HepG2 (cell line): Measurements from ENCODE around the gene MPZL3. TPM values are rescaled to one million over a fixed set of nuclear protein-coding genes. Genes with fewer than 3 reads are reported as not detected.

ENCODE experiments used
- AGO1 ChIP-seq: fragments of 200-400 bp; formaldehyde crosslinking; IDR thresholded peaks from 2 replicates; pipeline ENCODE4 v1.6.1; 2017; ENCODE audit warnings: mild to moderate bottlenecking, low read depth, low read length, moderate library complexity; ENCODE audit not compliant: poor library complexity, severe bottlenecking
- ATF2 ChIP-seq: sonication (generic); formaldehyde crosslinking; IDR thresholded peaks from 2 replicates; pipeline ENCODE4 v1.4.0; 2020; ENCODE audit warnings: missing genetic modification reagents
- CBX5 ChIP-seq: sonication (generic); formaldehyde crosslinking; IDR thresholded peaks from 2 replicates; pipeline ENCODE4 v1.4.0; 2020; ENCODE audit warnings: missing genetic modification reagents, borderline replicate concordance
- GMEB2 ChIP-seq: IDR thresholded peaks from 2 replicates; pipeline ENCODE4 v1.6.1; 2016; ENCODE audit warnings: missing biosample characterization, missing genetic modification reagents, low read depth
- MEF2D ChIP-seq: sonication (generic); formaldehyde crosslinking; IDR thresholded peaks from 2 replicates; pipeline ENCODE4 v1.5.1; 2020; ENCODE audit warnings: mild to moderate bottlenecking, missing genetic modification reagents
- PHF21A ChIP-seq: sonication (generic); formaldehyde crosslinking; IDR thresholded peaks from 2 replicates; pipeline ENCODE4 v1.5.0; 2020; ENCODE audit warnings: mild to moderate bottlenecking, missing genetic modification reagents
- POLR2G ChIP-seq: fragments of 200-400 bp; formaldehyde crosslinking; IDR thresholded peaks from 2 replicates; pipeline ENCODE4 v1.6.1; 2018; ENCODE audit warnings: mild to moderate bottlenecking, low read depth, low read length, moderate library complexity
- RFXAP ChIP-seq: sonication (generic); formaldehyde crosslinking; IDR thresholded peaks from 2 replicates; pipeline ENCODE4 v1.4.0; 2020; ENCODE audit warnings: missing genetic modification reagents, borderline replicate concordance
- SMARCE1 ChIP-seq: fragments of 450-650 bp; IDR thresholded peaks from 2 replicates; pipeline ENCODE4 v1.6.1; 2017; ENCODE audit warnings: borderline replicate concordance
- SP140L ChIP-seq: sonication (generic); formaldehyde crosslinking; IDR thresholded peaks from 2 replicates; pipeline ENCODE4 v1.4.0; 2020; ENCODE audit warnings: missing genetic modification reagents, borderline replicate concordance
- TAF1 ChIP-seq: sonication (generic); formaldehyde crosslinking; IDR thresholded peaks from 2 replicates; pipeline ENCODE4 v1.4.0; 2020; ENCODE audit warnings: missing genetic modification reagents
- ZBTB46 ChIP-seq: sonication (generic); formaldehyde crosslinking; IDR thresholded peaks from 2 replicates; pipeline ENCODE4 v1.4.0; 2020; ENCODE audit warnings: mild to moderate bottlenecking, missing genetic modification reagents, borderline replicate concordance
- ZBTB49 ChIP-seq: sonication (generic); formaldehyde crosslinking; IDR thresholded peaks from 2 replicates; pipeline ENCODE4 v1.4.0; 2020; ENCODE audit warnings: missing genetic modification reagents, borderline replicate concordance
- ZFYVE20 ChIP-seq: sonication (generic); formaldehyde crosslinking; IDR thresholded peaks from 2 replicates; pipeline ENCODE4 v1.8.0; 2023; ENCODE audit warnings: low read depth, mild to moderate bottlenecking, moderate library complexity, missing genetic modification reagents, borderline replicate concordance
- ZNF556 ChIP-seq: sonication (generic); formaldehyde crosslinking; IDR thresholded peaks from 2 replicates; pipeline ENCODE4 v1.4.0; 2020; ENCODE audit warnings: mild to moderate bottlenecking, missing genetic modification reagents, borderline replicate concordance
- ZNF678 ChIP-seq: sonication (generic); formaldehyde crosslinking; IDR thresholded peaks from 2 replicates; pipeline ENCODE4 v1.4.0; 2020; ENCODE audit warnings: mild to moderate bottlenecking, missing genetic modification reagents
- polyA plus RNA-seq, 8 experiments: library from polyadenylated mRNA; depleted of rRNA in 3 of 8; stranded (reverse) in 7 of 8; unstranded in 1 of 8; fragments of >200 nt; fragmentation: Illumina TruSeq in 4 of 8; extraction: Trizol in 4 of 8; gene quantifications; 2 replicates each; pipeline versions ENCODE4 v1.2.1 to v1.2.3, GENCODE V29; 2011 to 2016; ENCODE audit warnings: low read depth in 4 of 8, missing spikeins in 1 of 8, mixed read lengths in 1 of 8; ENCODE audit not compliant: insufficient read depth in 1 of 8
- total RNA-seq, 5 experiments: library from RNA; depleted of rRNA; stranded (reverse); fragments of >200 nt; fragmentation: Illumina TruSeq; extraction: Trizol; gene quantifications; 2 replicates each; pipeline ENCODE4 v1.2.3, GENCODE V29; 2016; ENCODE audit warnings: low read depth in 1 of 5
- TF ChIP-seq, protein P1 (sequence below): sonication (generic); formaldehyde crosslinking; IDR thresholded peaks from 2 replicates; pipeline ENCODE4 v1.5.1; 2020; ENCODE audit warnings: mild to moderate bottlenecking, missing genetic modification reagents, borderline replicate concordance

The MPZL3 gene
- total and polyA plus RNA-seq, 2 of the 13 experiments (the other 11 are each of a cell fraction or from before 2014, with no cell fraction given), result 5.3 to 9.3 TPM

DNA sequence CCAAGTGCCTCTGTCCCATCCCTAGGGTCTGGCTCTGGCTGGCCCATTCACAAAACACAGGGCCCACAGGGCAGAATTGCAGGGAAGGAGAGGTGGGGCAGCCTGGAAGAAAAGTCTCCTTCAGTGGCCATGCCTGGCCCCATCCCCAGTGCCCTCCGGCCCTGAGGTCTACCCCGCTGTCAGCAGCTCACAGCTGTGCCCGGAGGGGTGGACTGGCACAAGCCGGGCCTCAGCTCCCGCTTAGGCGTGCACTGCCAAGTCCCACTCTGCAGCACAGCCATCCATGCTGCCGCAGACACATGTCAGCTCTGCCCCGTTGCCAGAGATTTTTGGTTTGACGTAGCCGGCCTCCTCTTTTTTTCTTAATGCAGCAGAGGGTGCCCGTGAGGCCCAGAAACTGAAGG, 71.9 kb downstream of the MPZL3 start (continued):
- TF ChIP-seq ZBTB49, result no peak
- 0 out of 2 replicates have a peak, but pooled peaks have one; percentile 32 for TF ChIP-seq ZNF556 (CRISPR knock-in tag)
- no peak for TF ChIP-seq ZFYVE20 (CRISPR knock-in tag)
- TF ChIP-seq SMARCE1, result no peak
- TF ChIP-seq CBX5 (CRISPR knock-in tag), result no peak
- TF ChIP-seq TAF1 (CRISPR knock-in tag), result 0 out of 2 replicates have a peak, but pooled peaks have one; percentile 34
- no peak for TF ChIP-seq AGO1
- no peak for TF ChIP-seq ATF2 (CRISPR knock-in tag)
- no peak for TF ChIP-seq ZBTB46 (CRISPR knock-in tag)
- TF ChIP-seq GMEB2 (CRISPR knock-in tag), result no peak
- no peak for TF ChIP-seq RFXAP (CRISPR knock-in tag)
- 0 out of 2 replicates have a peak, but pooled peaks have one; percentile 37 for TF ChIP-seq ZNF678
- TF ChIP-seq SP140L (CRISPR knock-in tag), result no peak
- TF ChIP-seq MEF2D (CRISPR knock-in tag), result no peak
- TF ChIP-seq PHF21A (CRISPR knock-in tag), result no peak
- TF ChIP-seq POLR2G, result 0 out of 2 replicates have a peak, but pooled peaks have one; percentile 22
- TF ChIP-seq, protein P1, sequence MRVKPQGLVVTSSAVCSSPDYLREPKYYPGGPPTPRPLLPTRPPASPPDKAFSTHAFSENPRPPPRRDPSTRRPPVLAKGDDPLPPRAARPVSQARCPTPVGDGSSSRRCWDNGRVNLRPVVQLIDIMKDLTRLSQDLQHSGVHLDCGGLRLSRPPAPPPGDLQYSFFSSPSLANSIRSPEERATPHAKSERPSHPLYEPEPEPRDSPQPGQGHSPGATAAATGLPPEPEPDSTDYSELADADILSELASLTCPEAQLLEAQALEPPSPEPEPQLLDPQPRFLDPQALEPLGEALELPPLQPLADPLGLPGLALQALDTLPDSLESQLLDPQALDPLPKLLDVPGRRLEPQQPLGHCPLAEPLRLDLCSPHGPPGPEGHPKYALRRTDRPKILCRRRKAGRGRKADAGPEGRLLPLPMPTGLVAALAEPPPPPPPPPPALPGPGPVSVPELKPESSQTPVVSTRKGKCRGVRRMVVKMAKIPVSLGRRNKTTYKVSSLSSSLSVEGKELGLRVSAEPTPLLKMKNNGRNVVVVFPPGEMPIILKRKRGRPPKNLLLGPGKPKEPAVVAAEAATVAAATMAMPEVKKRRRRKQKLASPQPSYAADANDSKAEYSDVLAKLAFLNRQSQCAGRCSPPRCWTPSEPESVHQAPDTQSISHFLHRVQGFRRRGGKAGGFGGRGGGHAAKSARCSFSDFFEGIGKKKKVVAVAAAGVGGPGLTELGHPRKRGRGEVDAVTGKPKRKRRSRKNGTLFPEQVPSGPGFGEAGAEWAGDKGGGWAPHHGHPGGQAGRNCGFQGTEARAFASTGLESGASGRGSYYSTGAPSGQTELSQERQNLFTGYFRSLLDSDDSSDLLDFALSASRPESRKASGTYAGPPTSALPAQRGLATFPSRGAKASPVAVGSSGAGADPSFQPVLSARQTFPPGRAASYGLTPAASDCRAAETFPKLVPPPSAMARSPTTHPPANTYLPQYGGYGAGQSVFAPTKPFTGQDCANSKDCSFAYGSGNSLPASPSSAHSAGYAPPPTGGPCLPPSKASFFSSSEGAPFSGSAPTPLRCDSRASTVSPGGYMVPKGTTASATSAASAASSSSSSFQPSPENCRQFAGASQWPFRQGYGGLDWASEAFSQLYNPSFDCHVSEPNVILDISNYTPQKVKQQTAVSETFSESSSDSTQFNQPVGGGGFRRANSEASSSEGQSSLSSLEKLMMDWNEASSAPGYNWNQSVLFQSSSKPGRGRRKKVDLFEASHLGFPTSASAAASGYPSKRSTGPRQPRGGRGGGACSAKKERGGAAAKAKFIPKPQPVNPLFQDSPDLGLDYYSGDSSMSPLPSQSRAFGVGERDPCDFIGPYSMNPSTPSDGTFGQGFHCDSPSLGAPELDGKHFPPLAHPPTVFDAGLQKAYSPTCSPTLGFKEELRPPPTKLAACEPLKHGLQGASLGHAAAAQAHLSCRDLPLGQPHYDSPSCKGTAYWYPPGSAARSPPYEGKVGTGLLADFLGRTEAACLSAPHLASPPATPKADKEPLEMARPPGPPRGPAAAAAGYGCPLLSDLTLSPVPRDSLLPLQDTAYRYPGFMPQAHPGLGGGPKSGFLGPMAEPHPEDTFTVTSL (CRISPR knock-in tag), result no peak
